ENCODE data around the gene DICER1.

Gene DICER1

DNA sequence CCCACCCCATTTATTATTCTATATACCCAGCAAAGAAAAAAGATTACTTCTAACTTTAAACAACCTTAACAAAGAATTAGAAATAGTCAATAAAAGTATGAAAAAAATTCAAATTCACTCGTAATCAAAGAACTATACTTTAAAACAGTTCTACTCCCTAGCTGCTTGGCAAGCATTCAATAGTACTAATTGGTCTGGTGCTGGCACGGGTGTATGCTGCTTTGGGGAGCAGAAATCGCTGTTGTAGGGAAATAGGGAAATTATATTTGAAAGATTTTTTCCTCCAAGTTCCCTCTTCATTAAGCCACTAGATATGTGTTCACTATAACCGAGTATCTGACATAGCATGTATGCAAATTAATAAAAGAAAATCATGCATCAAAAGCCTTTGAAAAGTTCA, 65.7 kb downstream of the DICER1 start:
- TF ChIP-seq, protein P1, sequence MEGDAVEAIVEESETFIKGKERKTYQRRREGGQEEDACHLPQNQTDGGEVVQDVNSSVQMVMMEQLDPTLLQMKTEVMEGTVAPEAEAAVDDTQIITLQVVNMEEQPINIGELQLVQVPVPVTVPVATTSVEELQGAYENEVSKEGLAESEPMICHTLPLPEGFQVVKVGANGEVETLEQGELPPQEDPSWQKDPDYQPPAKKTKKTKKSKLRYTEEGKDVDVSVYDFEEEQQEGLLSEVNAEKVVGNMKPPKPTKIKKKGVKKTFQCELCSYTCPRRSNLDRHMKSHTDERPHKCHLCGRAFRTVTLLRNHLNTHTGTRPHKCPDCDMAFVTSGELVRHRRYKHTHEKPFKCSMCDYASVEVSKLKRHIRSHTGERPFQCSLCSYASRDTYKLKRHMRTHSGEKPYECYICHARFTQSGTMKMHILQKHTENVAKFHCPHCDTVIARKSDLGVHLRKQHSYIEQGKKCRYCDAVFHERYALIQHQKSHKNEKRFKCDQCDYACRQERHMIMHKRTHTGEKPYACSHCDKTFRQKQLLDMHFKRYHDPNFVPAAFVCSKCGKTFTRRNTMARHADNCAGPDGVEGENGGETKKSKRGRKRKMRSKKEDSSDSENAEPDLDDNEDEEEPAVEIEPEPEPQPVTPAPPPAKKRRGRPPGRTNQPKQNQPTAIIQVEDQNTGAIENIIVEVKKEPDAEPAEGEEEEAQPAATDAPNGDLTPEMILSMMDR (IDR thresholded peaks at IDR 0.05; ENCODE audit: borderline replicate concordance, insufficient read depth, low read depth, low read length) = no peak
- no peak overlapping the region for H3K4me3 ChIP-seq (ENCODE audit: low read depth, low read length)

DNA sequence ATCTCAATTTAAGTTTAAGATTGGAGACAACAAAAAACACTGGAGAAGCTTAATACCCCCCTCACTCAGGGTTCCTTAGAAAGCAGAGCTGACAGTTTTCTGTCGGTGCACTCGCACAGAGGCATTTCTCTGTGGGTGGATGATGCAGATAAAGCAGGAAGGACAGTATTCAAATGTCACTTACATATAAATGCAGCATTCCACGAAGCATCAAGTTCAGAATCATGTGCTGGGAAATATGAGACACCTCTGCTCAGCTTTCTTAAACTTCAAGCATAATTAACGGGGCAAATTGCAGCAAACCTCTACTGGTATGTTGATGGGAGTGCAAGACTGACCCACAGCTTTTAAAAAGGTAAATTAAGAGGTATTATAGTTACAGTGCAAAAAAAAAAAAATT, 68.7 kb downstream of the DICER1 start:
- H3K4me3 ChIP-seq (ENCODE audit: low read depth, low read length) = no peak overlapping the region
- TF ChIP-seq, protein P1 (IDR thresholded peaks at IDR 0.05; ENCODE audit: borderline replicate concordance, insufficient read depth, low read depth, low read length) = no peak

DNA sequence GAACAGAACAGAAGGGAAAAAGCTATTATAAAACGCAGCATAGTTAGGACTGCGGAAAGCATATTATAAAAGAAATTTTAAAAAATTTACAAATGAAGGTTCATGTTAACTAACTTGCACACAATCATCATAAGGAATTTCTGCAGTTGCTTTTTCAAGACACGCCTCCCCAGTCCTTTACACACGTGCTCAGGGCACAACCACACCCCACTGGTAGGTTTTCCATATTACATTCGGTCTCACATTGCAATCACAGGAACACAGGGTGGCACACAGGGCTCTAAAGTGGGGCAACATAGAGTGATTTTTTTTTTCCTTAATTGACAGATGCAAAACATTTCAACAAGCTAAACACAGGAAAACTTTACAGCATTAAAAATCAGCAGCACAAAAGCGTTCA, 69.7 kb downstream of the DICER1 start:
- no peak overlapping the region for H3K4me3 ChIP-seq (ENCODE audit: low read depth, low read length)
- TF ChIP-seq, protein P1 (IDR thresholded peaks at IDR 0.05; ENCODE audit: borderline replicate concordance, insufficient read depth, low read depth, low read length) = no peak

DNA sequence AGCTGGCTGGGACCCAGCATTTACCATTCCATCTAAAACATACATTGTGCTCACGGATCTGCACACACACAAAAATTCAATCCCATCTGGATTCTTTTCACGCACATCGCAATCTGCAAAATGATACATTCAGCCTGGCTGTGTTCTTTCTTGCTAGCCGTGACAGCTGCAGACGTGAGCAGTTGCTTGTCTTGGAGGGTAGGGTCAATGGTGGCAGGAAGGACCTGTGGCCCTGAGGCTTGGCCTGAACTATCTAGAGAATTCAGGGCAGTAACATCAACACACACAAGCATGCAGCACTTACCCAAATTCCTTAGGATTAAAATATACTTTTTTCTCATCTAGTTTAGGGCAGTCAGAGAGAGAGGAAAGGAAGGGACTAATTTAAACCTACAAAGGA, 72.0 kb downstream of the DICER1 start:
- TF ChIP-seq, protein P1 (IDR thresholded peaks at IDR 0.05; ENCODE audit: borderline replicate concordance, insufficient read depth, low read depth, low read length) = no peak

DNA sequence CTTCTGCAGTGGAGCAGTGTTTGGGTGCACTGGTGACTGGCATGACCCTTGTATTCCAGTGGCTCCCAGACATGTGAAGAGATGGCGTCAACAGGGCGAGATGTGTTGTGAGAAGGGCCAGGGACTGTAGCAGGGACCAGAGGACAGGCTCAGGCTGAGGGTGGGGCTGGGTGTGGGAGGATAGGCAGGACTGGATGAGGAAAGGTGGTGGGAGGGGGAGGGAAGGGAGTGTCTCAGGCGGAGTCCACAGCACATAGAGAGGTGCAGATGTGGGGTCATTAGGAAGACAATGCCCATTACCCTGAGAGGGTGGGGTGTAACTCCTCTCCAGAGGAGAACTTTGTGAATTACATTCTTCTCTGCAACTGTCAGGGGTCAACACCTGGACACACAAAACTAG, 78.5 kb downstream of the DICER1 start:
- no peak overlapping the region for H3K4me3 ChIP-seq (ENCODE audit: low read depth, low read length)
- TF ChIP-seq, protein P1 (IDR thresholded peaks at IDR 0.05; ENCODE audit: borderline replicate concordance, insufficient read depth, low read depth, low read length) = no peak

More for the DNA sequence above, 72.0 kb downstream of the DICER1 start:
- no peak overlapping the region for H3K4me3 ChIP-seq (ENCODE audit: low read depth, low read length)

DNA sequence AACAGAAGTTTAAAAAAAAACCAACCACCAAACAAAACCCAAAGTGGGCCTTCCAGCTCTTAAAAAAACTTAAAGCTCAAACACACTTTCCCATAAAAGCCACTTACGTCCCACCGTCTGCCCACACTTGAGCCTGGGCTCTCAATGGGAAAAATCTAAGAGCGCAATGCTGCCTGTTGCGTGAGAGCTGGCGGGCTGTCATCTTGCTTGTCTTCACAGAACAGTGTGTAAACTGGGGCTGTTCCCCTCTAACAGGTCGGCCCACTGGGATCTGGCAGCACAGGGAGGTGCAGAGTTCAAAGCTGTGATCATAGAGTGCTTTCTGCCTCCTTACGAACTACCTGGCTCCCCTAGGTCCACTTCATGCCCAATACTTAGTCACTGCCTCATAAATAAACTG, 80.0 kb downstream of the DICER1 start:
- no peak overlapping the region for H3K4me3 ChIP-seq (ENCODE audit: low read depth, low read length)
- TF ChIP-seq, protein P1 (IDR thresholded peaks at IDR 0.05; ENCODE audit: borderline replicate concordance, insufficient read depth, low read depth, low read length) = no peak

DNA sequence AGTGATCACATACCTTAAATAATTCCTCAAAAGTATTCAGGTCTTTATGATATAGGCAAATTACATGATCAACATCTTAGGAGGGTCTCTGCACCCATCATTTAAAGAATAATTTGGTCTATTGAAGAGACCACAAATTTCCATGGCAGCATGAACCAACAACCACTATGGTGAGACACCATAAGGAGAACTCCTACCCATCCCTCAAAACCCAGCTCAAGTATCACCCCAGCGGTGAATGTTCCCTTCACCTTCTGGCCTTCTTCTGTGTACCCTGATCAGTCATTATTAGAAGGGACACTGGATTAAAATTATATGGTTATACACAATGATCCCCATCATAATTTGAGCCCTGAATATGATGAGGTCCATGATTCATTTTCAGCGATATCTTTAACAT, 81.5 kb downstream of the DICER1 start:
- no peak overlapping the region for H3K4me3 ChIP-seq (ENCODE audit: low read depth, low read length)
- TF ChIP-seq, protein P1 (IDR thresholded peaks at IDR 0.05; ENCODE audit: borderline replicate concordance, insufficient read depth, low read depth, low read length) = no peak
